NCI-H526 (cell line): ENCODE results near the gene ABCA5.
"Not testable (repeated sequence)": the region's sequence is repeated elsewhere in the genome, so short reads cannot be mapped to it uniquely, and the experiment has no call there.

Experiments
- DNase-seq, 2 experiments: peaks; one replicate each; lab custom pipeline; 2025; lab: John Stamatoyannopoulos, UW

Gene ABCA5

DNA sequence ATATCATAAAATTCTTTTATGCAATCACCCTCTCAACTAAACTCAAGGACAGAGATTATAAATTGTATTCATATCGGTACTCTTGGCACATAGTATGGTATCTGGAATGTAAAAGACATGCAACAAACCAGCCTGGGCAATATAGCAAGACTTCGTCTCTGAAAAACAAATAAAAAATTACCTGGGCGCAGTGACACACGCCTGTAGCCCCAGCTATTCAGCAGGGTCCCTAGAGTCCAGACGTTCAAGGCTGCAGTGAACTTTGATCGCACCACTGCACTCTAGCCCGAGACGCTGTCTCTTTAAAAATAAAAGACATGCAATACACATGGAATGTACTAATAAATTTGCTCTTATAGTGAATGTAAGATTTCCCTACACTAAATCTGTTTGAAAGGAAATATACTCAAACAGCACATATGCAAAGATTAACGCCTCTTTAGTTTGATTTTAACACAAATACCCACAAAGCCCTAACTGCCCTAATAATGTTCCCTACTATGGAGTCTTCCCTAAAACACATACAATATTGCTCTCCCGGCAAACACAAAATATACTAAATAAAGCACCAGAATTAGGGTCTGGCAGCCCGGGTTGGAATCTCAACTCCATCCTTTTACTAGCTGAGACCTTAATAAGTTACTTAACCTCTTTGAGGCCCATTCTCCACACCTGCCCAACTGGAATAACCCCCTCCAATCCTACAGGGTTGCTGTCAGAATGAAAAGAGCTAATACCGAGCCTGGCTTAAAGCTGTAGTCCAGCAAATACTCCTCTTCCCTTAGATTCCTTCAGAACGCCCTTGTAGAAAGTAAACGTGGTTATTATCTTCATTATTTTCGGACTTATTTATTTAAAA, 1.2 kb downstream of the ABCA5 start:
- DNase-seq: peak; percentile 32 to 52

- no peak for DNase-seq
These were observed 3.1 kb downstream of the ABCA5 start for GRCh38 chr17:69323806-69324205.

GRCh38 chr17:69320908-69321238, 6.1 kb downstream of the ABCA5 start:
- DNase-seq: no peak

DNA sequence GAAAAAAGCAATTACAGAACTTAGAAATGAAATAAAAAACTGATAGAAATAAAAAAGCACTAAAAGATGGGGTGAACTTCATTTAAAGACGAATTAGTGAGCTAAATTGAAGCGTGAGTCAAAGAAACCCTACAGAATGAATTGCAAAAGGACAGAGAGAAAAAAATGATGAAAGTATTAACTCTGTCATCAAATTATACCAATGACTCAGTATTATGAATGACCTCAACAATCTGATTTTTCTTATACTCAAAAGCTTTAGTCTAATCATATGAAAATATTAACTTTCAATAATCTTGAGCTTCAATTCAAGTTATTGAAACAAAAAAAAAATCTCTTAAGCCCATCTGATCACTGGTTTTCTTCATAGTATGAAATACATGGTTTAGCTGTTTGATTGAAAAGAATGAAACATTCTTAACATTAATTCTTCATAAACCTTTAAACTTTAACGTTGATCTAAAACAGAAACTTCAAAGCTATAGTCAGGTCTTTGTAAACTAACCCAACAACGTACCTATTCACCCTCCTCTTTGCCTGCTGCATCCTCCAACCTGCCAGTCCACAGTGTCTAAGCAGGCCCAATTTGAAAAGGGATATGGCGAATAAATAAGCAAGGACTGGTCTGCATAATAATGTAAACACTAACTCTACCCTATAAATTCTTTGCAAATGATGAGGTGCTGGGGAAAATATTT, 6.6 kb downstream of the ABCA5 start:
- DNase-seq: no peak

- DNase-seq: no peak
These were observed 9.3 kb downstream of the ABCA5 start for GRCh38 chr17:69317625-69318024.

GRCh38 chr17:69314246-69315065, 12.5 kb downstream of the ABCA5 start:
- DNase-seq: no peak

GRCh38 chr17:69305177-69305576, 21.8 kb downstream of the ABCA5 start:
- DNase-seq: no peak

- DNase-seq: no peak
These were observed 24.3 kb downstream of the ABCA5 start for GRCh38 chr17:69302682-69303081.

DNA sequence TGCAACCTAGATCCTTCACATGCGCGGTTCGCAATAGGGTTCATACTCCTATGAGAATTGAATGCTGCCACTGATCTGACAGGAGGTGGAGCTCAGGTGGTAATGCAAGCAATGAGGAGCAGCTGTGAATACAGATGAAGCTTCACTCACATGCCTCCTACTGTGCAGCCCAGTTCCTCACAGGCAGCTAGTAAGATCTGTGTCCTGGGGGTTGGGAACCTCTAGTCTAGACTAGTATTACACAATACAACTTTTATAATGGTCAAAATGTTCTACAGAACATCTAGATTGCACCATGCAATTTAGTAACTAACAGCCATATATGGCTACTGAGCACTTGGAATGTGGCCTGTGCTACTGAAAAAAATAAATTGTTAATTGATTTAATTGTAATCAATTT, 26.7 kb downstream of the ABCA5 start:
- no peak for DNase-seq

DNA sequence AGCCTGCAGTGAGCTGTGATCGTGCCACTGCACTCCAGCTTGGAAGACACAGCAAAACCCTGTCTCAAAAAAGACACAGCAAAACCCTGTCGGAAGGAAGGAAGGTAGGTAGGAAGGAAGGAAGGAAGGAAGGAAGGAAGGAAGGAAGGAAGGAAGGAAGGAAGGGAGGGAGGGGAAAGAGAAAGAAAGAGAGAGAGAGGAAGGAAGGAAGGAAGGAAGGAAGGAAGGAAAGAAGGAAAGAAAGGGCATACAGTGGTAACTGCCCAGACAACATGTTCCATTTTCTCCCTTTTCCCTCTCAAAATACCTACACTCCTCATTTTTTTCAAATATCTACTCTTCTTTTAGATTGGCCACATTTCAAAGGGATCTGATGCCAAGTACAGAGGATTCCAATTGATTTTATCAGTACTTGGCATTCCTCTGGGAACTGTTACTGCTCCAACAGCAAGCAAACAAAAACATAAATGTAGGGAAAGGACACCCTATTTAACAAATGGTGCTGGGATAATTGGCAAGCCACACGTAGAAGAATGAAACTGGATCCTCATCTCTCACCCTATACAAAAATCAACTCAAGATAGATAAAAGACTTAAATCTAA, 28.7 kb downstream of the ABCA5 start:
- not testable (repeated sequence) for DNase-seq

GRCh38 chr17:69287168-69287567, 39.8 kb downstream of the ABCA5 start:
- no peak for DNase-seq

GRCh38 chr17:69286257-69286656, 40.7 kb downstream of the ABCA5 start:
- DNase-seq: no peak

DNA sequence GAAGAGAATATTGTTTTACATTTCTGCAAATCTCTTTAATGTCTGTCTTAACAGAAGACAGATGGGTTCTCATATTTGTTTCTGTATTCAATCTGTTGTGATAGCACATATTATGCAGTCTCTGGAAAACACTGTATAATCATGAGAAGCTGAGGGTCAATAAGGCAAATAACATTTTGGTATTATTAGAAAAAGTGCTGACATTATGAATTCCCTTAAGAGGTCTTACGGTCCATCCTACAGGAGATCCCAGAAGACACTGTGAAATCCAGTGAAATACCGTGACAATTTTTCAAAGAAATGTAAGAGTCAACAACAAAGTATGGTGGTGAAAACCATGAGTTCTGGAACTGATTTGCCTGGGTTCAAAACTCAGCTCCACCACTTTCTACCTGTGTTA, 42.3 kb downstream of the ABCA5 start:
- DNase-seq: no peak

GRCh38 chr17:69282002-69282401, 44.9 kb downstream of the ABCA5 start:
- DNase-seq: no peak

DNA sequence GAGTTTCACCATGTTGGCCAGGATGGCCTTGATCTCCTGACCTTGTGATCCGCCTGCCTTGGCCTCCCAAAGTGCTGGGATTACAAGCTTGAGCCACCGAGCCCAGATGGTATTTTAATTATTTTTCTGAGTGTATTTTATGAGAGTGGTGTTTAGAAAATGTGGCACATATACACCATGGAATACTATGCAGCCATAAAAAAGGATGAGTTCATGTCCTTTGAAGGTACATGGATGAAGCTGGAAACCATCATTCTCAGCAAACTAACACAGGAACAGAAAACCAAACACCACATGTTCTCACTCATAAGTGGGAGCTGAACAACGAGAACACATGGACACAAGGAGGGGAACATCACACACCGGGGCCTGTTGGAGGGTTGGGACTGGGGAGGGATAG, 50.7 kb downstream of the ABCA5 start:
- not testable (repeated sequence) for DNase-seq

DNA sequence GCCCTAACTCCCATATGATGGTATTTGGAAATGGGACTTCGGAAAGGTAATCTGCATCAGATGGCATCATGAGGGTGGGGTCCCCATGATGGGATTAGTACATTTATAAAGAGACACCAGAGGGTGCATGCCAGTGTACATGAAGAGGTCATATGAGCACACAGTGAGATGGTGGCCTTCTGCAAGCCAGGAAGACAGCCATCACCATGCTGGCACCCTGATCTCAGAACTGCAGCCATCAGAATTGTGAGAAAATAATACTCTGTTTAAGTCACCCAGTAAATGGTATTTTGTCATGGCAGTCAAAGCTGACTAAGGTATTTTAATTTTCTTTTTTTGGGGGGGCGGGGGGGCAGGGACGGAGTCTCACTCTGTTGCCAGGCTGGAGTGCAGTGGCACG, 51.2 kb downstream of the ABCA5 start:
- no peak for DNase-seq

GRCh38 chr17:69271023-69271422, 55.9 kb downstream of the ABCA5 start:
- DNase-seq: no peak

GRCh38 chr17:69269131-69269998, 57.6 kb downstream of the ABCA5 start:
- no peak for DNase-seq

GRCh38 chr17:69268543-69269014, 58.4 kb downstream of the ABCA5 start:
- DNase-seq: no peak

DNA sequence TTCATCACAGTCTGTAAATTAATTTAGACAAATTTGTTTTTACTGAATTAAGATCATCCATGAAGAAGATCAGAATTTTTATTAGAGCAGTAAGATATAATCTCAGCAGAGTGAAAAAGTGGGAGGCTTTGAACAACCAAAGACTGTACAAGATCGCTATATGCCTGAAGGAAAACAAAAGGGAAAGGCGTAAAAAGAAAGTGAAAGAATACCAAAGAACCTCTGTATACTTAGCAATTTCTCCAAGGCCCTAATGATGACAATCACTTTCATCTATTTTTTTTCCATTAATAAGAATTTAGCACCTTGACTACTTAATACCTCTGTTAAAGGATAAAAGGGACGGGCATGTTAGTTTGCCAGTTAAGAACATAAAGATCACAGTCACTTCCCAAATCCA, 59.7 kb downstream of the ABCA5 start:
- DNase-seq: no peak

- peak in 1 of 2 experiments; percentile 1 for DNase-seq
These were observed 61.1 kb downstream of the ABCA5 start for GRCh38 chr17:69265873-69266272.
